C4-2B (cell line): Measurements from ENCODE around the gene ENPP3.

ENCODE experiments used
- H3K27ac ChIP-seq: fragments of 450-650 bp; 2 replicates; pipeline ENCODE4 v1.5.1; 2017
- ZFX ChIP-seq: fragments of 450-650 bp; IDR thresholded peaks from 2 replicates; pipeline ENCODE4 v1.6.1; 2017
- TF ChIP-seq, protein P1 (sequence below): fragments of 450-650 bp; conservative IDR thresholded peaks from 2 replicates; pipeline ENCODE4 v1.5.1; 2017; ENCODE audit warnings: mild to moderate bottlenecking

ENPP3 gene

DNA sequence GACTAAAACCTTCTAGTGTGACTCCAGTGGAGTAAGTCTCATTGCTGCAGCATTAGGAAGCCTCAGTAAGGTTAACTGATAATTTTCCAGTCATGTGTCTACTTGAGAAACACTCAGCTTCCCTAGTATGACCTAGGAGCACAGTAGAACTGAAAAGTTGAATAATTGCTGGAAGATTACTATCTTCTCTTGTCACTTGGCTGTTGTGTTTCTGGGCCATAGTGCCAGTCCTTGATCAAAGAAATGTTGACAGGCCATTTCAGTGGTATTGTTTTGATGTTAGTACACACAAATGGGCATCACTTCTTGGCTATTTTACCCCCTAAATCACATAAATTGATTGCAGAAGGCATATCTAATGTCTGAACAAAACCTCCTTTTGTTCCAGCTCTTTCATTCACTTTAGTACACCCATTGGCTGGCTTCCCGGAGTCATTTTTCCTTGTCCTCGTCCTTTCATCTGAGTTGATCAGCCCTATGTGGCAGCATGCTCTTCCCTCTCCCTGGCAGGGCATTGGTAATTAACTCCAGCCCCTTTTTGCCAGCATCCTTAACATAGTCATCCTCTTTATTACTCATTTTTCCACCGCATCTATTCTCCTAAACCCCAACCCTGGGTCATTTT lies 6.0 kb downstream of the ENPP3 start:
- no peak for TF ChIP-seq ZFX
- TF ChIP-seq, protein P1, sequence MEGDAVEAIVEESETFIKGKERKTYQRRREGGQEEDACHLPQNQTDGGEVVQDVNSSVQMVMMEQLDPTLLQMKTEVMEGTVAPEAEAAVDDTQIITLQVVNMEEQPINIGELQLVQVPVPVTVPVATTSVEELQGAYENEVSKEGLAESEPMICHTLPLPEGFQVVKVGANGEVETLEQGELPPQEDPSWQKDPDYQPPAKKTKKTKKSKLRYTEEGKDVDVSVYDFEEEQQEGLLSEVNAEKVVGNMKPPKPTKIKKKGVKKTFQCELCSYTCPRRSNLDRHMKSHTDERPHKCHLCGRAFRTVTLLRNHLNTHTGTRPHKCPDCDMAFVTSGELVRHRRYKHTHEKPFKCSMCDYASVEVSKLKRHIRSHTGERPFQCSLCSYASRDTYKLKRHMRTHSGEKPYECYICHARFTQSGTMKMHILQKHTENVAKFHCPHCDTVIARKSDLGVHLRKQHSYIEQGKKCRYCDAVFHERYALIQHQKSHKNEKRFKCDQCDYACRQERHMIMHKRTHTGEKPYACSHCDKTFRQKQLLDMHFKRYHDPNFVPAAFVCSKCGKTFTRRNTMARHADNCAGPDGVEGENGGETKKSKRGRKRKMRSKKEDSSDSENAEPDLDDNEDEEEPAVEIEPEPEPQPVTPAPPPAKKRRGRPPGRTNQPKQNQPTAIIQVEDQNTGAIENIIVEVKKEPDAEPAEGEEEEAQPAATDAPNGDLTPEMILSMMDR, result no peak
- H3K27ac ChIP-seq, result no peak overlapping the region

DNA sequence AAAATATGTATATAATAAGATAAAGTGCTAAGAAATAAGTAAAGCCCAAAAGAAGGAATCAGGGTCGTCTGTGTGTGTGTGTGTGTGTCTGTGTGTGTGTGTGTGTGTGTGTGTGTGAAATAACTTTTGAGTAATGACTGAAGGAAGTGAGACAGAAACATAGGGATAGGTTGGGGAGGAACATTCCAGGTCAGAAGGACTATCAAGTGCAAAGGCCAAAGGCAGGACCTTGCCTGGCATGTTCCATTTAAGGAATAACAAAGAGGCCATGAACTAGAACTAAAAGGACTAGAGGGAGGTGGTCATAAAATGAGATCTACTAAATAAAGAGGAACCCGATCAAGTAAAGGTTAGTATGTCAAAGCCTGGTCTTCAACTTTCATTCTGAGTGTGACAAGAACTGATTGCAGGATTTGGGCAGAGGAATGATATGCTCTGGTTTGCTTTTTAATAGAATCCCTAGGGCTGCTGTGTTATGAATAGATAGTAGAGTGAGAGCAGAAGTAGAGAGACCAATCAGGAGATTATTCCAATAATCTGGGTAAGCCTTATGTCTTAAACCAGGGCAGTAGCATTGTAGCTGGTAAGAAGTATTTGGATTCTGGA lies 6.9 kb downstream of the ENPP3 start:
- no peak overlapping the region for H3K27ac ChIP-seq
- TF ChIP-seq, protein P1, result no peak
- no peak for TF ChIP-seq ZFX

DNA sequence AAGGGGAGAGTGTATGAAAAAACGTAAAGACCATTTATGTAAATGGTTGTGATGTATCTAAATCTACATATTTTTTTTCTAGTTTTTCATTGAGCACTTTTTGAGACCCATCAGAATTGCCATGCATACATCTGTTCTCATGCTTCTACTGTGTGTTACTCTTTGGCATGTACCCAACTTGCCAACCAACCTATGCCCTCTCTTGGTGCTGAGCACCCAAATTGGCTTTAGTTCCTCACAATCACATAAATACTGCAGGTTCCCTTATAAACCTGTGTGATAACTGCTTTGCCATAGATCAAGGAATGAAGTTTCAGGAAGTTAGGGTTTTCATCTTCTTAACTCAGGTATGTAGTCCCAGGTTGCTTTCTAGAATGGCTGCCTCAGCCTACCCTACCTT lies 7.8 kb downstream of the ENPP3 start:
- TF ChIP-seq, protein P1, result no peak
- no peak for TF ChIP-seq ZFX
- H3K27ac ChIP-seq, result no peak overlapping the region

DNA sequence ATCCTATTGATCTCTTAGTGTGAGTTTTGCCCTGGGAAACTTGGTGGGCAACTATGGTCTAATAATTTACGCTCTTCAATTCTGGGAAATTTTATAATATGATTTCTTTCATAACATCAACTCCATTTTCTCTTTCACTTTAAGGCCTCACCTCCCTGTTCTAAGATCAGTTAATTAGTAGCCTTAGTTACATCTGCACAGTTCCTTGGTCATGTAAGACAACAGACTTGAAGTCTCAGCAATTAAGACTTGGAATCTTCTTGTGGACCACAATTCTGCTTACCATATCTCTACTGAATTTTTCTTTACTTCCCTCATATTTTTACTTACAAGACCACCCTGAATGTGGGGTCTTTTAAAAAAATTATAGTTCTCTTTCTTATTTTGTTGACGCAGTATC lies 8.7 kb downstream of the ENPP3 start:
- no peak overlapping the region for H3K27ac ChIP-seq

DNA sequence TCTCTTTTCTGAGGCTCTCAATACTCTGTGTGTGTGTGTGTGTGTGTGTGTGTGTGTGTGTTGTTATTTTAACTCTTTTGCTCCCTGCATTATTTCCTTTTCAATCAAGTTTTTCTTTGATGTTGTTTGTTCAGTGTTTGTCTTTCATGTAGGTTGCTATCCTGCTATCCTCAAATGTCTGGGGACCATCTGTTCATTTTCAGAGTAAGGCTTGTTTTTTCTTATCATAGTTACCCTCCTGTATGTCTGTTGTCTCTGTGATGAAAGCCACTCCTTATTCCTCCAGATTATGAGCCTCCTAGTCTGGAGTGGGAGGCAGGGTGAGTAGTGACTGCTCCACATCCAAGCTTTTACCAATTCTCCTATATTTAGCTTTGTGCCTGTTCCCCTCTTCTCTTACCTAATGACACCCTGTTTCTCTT lies 9.2 kb downstream of the ENPP3 start:
- no peak for TF ChIP-seq ZFX
- TF ChIP-seq, protein P1, result no peak
- no peak overlapping the region for H3K27ac ChIP-seq

More for the DNA sequence above, 8.7 kb downstream of the ENPP3 start:
- TF ChIP-seq, protein P1, result no peak
- no peak for TF ChIP-seq ZFX

DNA sequence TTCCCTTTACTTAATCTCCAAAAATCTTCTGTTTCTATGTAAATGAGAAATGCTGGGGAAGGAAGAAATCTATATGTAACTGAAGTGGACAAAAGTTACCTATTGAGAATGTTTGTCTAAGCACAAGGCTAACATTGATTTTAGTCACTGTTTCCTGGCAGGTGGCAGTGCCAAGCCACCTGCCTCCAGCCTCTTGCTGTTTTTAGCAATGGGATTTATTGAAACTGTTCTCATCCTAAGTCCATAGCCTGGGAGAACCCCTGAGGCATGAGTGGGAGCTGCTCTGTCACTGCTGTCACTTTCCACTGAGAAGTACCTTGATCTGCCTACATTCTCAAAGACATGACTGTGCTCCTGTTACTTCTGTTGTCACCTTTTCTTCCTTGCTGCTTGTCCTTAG lies 14.7 kb downstream of the ENPP3 start:
- H3K27ac ChIP-seq, result peak overlapping the region; percentile 98
- no peak for TF ChIP-seq ZFX
- TF ChIP-seq, protein P1, result no peak

DNA sequence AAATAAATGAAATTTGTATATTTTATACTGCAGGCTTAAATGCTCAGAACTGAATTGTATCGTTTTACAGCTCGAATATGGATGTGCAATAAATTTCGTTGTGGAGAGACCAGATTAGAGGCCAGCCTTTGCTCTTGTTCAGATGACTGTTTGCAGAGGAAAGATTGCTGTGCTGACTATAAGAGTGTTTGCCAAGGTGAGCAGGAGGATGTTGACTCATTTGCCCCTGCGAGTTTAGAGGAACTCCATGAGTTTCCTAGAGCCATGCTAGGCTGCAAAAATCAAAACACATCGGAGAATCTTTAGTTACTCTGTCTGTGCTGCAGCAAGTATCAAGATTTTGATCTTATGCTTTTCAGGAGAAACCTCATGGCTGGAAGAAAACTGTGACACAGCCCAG lies 15.4 kb downstream of the ENPP3 start:
- peak overlapping the region; percentile 98 for H3K27ac ChIP-seq
- TF ChIP-seq, protein P1, result no peak
- TF ChIP-seq ZFX, result no peak
